ENCODE measurements around the gene MBD3L4.

MBD3L4 gene

DNA sequence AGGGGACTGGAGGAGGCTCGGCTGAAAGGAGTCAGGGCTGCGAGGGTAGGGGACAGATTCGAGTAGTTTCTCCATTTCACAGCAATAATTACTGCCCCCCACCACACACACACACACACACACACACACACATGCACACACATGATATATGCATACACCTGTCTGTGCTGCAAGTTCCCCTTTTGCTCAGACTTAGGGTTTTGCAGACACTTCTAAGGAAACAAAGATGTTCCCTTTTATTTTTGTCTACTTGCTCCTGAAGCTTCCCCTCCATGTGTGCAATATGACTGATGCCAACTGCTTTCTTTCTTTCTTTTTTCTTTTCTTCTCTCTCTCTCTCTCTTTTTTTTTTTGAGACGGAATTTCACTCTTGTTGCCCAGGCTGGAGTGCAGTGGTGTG is 32.1 kb downstream of the MBD3L4 start:
- TF ChIP-seq, protein P1, sequence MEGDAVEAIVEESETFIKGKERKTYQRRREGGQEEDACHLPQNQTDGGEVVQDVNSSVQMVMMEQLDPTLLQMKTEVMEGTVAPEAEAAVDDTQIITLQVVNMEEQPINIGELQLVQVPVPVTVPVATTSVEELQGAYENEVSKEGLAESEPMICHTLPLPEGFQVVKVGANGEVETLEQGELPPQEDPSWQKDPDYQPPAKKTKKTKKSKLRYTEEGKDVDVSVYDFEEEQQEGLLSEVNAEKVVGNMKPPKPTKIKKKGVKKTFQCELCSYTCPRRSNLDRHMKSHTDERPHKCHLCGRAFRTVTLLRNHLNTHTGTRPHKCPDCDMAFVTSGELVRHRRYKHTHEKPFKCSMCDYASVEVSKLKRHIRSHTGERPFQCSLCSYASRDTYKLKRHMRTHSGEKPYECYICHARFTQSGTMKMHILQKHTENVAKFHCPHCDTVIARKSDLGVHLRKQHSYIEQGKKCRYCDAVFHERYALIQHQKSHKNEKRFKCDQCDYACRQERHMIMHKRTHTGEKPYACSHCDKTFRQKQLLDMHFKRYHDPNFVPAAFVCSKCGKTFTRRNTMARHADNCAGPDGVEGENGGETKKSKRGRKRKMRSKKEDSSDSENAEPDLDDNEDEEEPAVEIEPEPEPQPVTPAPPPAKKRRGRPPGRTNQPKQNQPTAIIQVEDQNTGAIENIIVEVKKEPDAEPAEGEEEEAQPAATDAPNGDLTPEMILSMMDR (IDR thresholded peaks at IDR 0.05; ENCODE audit: control insufficient read depth, extremely low read depth, insufficient read depth): no peak
- DNase-seq (ENCODE audit: low read depth): no peak
- H3K4me3 ChIP-seq (ENCODE audit: low read depth, low read length): no peak overlapping the region

DNA sequence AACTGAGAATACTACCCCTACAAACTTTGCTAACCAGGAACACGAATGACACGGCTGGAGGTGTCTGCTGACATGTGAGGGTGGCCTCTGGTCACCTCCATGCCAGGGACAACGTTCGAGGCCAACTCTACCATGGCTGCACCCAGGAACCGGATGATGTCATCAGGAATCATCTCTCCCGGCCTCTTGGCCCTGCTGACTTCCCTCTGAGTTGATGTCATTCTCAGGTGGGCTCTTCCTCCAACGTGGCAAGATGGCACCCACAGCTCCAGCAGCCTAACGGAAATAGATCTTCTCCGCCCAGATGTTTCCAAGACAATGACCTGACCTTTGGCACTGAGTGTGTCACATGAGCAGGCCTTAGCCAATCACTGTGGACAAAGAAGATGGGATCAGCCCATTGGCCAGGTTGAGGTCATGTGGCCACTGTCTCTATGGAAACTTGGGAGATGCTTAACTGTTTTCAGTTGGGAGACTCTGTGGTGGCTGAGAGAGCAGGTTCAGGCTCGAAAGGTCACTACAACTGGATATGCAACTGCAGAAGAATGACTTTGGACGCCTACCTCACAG is 33.8 kb downstream of the MBD3L4 start:
- TF ChIP-seq, protein P1 (IDR thresholded peaks at IDR 0.05; ENCODE audit: control insufficient read depth, extremely low read depth, insufficient read depth): no peak
- DNase-seq (ENCODE audit: low read depth): no peak
- no peak overlapping the region for H3K4me3 ChIP-seq (ENCODE audit: low read depth, low read length)

DNA sequence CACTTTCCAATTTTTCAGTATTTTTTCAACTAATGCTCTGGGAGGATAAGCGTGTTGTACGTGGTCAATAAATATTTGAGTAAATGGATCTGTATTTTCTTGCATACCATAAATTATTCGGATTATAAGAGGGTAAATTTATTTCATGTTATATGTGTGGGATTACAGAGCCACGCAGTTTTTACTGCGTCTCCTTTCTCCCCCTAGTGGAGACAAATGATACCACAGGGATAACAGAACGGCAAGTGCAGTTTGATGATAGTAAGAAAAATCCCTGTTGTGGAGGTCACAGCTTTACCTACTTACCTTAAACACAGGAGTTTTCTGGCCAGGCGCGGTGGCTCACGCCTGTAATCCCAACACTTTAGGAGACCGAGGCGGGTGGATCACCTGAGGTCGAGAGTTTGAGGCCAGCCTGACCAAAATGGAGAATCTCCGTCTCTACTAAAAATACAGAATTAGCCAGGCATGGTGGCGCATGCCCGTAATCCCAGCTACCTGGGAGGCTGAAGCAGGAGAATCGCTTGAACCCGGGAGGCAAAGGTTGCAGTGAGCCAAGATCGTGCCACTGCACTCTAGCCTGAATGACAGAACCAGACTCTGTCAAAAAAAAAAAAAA is 35.6 kb downstream of the MBD3L4 start:
- H3K4me3 ChIP-seq (ENCODE audit: low read depth, low read length): no peak overlapping the region
- DNase-seq (ENCODE audit: low read depth): peak; percentile 26
- TF ChIP-seq, protein P1 (IDR thresholded peaks at IDR 0.05; ENCODE audit: control insufficient read depth, extremely low read depth, insufficient read depth): peak; percentile 82

DNA sequence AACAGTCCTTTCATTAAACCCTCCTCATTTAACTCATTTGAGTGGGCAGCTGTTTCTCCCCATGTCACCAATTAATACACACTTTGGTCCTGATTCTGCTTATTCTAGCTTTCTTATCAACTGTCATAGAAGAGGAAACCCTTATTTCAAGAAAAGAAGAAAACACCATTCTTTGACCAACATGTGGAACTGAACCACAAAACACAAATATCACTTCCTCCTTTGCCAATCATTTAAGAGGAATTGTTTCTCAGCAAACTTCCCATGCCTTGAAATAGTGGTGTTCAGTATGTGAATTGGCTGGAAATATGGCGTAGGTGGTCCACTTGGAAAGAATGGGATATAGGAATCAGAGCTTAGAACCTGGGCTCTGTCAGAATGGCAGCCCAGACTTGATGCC is 39.2 kb downstream of the MBD3L4 start:
- TF ChIP-seq, protein P1 (IDR thresholded peaks at IDR 0.05; ENCODE audit: control insufficient read depth, extremely low read depth, insufficient read depth): no peak
- H3K4me3 ChIP-seq (ENCODE audit: low read depth, low read length): no peak overlapping the region
- DNase-seq (ENCODE audit: low read depth): no peak

DNA sequence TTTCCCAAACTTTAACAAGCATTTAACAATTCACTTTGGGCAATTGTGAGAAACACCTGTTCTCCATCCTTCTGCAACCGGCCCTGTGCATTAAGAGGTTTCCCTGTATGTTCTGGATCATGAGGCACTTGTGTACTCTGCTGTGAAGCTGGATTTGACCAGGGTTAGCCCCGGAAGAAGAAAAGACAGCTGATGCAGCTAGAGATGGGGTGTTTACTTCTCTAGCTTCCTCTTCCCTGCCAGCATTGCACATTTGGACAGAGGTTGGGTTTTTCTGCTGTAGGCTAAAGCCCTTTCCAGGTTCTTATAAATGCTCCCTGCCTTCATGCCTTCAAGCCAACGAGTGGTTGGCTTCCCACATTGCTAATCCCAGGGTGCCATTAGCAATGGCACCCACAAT is 39.6 kb downstream of the MBD3L4 start:
- TF ChIP-seq, protein P1 (IDR thresholded peaks at IDR 0.05; ENCODE audit: control insufficient read depth, extremely low read depth, insufficient read depth): no peak
- H3K4me3 ChIP-seq (ENCODE audit: low read depth, low read length): no peak overlapping the region
- no peak for DNase-seq (ENCODE audit: low read depth)

DNA sequence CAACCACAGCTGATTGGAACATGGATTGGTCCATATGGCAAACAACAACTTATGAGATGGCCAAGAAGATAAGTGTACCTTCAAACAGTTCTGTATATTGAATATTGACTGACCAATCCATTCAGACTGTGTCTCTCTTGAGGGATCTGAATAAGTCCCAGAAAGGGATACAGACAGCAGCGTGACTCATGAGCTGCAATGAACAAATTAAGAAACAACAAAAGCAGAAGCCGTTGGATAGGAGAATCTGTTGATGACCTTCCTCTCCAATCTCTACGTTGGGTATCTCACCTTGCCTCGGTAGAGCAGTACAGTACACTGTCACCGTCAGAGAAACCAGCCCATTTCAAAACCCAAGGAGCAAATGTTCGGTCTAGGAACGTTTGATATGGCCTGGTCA is 40.0 kb downstream of the MBD3L4 start:
- TF ChIP-seq, protein P1 (IDR thresholded peaks at IDR 0.05; ENCODE audit: control insufficient read depth, extremely low read depth, insufficient read depth): no peak
- DNase-seq (ENCODE audit: low read depth): no peak
- H3K4me3 ChIP-seq (ENCODE audit: low read depth, low read length): no peak overlapping the region
